ENCODE data around the gene TMED4.

- TF ChIP-seq POLR2A (IDR thresholded peaks at IDR 0.05) (no peak), CTCF (IDR thresholded peaks at IDR 0.05) (no peak)
Observed at GRCh38 chr7:44538798-44539668, 43.0 kb downstream of the TMED4 start.

Data from heart left ventricle (tissue), 13 donors.